Activated naive CD4-positive, alpha-beta T cell treated with Interleukin-2 at 50 U/mL for 16 hours (primary cell): Measurements from ENCODE around the gene FOXL2.
A peak's percentile ranks its signal among the peaks of the same experiment; 100 is the strongest.
"Not testable (repeated sequence)": the region's sequence is repeated elsewhere in the genome, so short reads cannot be mapped to it uniquely, and the experiment has no call there.

Experiments
- DNase-seq: peaks from one replicate; pipeline ENCODE4 v3.0.0-alpha.2; 2020

FOXL2 gene

GRCh38 chr3:138923531-138923994, 23.4 kb downstream of the FOXL2 start:
- peak; percentile 84 for DNase-seq

DNA sequence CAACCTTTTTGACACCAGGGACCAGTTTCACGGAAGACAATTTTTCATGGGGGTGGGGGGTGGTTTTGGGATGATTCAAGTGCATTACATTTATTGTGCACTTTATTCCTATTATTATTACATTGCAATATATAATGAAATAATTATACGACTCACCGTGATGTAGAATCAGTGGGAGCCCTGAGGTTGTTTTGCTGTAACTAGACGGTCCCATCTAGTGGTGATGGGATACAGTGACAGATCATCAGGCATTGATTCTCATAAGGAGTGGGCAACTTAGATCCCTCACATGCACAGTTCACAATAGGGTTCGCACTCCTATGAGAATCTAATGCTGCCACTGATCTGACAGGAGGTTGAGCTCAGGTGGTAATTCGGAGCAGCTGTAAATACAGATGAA, 24.5 kb downstream of the FOXL2 start:
- DNase-seq, result not testable (repeated sequence)

- DNase-seq, result no peak
Observed at GRCh38 chr3:138921316-138922292, 25.3 kb downstream of the FOXL2 start.

GRCh38 chr3:138919325-138919724, 27.6 kb downstream of the FOXL2 start:
- DNase-seq, result no peak

DNA sequence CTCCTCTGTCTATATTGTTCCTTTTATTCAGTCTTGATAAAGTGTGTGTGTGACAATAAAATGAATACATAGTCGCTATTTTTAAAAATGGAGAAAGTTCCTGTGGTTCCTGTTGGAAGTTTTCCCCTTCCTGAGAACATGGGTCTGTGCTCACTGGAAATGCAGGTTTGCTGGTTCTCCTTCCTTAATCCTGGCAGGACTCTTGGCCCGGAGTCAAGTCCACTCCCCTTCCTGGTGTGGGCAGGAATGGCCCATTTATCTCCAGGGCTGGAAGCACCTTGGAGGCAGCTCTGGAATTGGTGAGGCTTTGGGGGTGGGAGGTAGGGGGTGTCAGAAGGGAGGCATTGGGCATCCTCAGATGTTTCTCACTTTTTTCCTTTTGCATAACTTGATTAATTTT, 30.1 kb downstream of the FOXL2 start:
- no peak for DNase-seq

- peak; percentile 82 for DNase-seq
Observed at GRCh38 chr3:138915503-138916498, 31.1 kb downstream of the FOXL2 start.

GRCh38 chr3:138914870-138915502, 32.0 kb downstream of the FOXL2 start:
- DNase-seq, result no peak

GRCh38 chr3:138913766-138914165, 33.2 kb downstream of the FOXL2 start:
- DNase-seq, result no peak

DNA sequence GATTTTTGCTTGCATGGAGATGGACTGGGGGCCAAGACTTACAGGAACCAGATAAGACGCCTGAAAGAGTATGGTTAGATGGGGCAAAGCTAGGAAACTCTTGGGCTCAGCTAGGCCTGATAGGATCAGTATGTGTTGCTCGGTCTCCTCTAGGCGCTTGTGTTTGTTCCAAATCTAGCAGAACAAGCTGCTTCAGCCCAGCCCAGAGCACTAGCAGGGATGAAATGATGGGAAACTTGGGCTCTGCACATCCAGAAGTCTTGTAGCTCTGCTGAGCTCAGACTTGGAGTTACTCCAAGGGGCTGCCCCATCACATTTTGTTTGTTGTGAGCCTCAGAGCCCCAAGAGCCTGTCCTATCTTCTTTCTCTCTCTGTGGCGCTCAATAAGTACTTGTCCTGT, 34.7 kb downstream of the FOXL2 start:
- no peak for DNase-seq

- DNase-seq, result no peak
Observed at GRCh38 chr3:138911621-138912020, 35.3 kb downstream of the FOXL2 start.

DNA sequence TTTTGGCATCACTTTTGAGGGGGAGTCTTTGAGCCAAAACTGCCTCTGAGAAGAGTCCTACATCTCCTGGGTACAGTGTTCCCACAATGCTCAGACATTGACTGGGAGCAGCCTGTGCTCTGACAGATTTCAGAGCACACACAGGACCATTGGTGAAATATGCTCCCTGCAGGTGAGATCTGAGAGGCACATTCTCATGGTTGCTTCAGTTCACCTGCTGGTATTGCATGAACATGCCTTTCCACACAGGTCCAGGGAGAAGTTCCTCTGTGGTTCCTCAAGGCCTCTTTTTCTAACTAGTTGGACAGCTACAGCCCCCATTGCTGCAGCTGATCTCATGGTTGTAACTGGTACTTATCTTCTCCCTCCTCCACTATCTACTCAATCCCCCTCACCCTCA, 37.0 kb downstream of the FOXL2 start:
- no peak for DNase-seq

GRCh38 chr3:138908846-138909245, 38.1 kb downstream of the FOXL2 start:
- no peak for DNase-seq

GRCh38 chr3:138907539-138907938, 39.4 kb downstream of the FOXL2 start:
- DNase-seq, result no peak

DNA sequence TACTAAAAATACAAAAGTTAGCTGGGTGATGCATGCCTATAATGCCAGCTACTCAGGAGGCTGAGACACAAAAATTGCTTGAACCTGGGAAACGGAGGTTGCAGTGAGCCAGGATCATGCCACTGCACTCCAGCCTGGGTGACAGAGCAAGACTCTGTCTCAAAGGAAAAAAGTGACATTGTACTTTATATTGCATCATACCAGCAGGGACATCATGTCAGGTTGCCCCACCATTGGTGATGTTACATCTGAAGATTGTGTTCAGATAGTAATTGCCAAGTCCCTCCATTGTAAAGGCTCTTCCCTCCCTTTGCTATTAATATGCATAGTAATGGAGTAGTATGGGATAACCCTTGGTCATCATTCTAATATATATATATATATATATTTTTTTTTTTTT, 44.8 kb downstream of the FOXL2 start:
- no peak for DNase-seq

DNA sequence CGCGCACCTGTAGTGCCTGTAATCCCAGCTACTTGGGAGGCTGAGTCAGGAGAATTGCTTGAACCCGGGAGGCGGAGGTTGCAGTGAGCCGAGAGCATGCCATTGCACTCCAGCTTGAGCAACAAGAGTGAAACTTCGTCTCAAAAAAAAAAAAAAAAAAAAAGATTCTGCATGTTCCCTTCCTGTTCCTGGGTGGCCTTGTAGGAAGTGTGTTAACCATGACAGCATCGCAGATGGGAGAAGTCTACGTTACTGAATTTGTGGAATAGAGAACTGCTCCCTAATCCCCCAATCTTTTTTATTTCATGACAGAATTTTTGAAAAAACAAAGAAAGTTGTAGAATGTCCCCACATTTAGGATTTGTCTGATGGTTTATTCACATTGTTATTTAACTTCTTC, 45.4 kb downstream of the FOXL2 start:
- DNase-seq, result no peak

DNA sequence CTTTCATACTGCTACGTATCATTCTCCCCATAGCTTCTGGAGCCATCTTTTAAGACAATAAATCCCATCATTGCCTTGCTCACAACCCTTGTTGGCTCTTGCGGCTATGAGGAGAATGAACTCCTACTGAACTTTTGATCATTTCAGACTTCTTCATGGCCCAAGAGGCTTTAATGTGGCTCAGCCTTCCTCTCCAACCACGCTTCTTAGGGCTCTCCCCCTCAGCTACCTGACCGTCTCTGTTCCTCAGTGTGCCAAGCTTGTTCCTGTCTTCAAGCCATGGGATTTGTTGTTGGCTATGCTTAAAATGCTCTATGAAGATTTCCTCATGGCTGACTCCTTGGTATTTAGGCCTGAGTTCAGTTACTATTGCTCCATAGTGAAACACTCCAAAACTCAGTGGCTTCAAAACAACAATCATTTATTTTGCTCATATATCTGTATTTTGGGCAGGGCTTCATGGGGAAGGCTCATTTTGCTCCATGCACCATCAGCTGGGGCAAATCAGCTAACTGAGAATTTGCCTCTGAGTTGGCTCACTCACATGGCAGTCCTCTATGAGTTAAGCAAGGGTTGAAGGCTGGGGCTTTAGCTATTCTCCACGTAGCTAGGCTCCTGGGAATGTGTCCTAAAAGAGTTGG, 47.5 kb downstream of the FOXL2 start:
- no peak for DNase-seq

DNA sequence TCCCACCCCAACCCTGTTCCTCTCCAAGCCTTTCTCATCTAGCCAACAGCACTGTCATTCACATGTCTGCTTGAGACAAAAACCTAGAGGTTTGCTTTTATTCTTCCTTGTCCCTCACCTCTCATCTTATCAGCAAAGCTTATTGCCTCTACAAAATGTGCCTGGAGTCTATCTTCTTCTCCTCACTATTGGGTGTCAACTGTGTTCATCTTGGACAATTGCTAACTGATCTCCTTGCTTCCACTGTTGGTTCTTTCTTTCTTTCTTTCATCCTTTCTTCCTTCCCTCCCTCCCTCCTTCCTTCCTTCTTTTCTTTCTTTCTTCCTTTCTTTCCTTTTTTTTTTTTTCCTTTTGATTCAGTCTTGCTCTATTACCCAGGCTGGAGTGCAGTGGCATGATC, 48.2 kb downstream of the FOXL2 start:
- no peak for DNase-seq

DNA sequence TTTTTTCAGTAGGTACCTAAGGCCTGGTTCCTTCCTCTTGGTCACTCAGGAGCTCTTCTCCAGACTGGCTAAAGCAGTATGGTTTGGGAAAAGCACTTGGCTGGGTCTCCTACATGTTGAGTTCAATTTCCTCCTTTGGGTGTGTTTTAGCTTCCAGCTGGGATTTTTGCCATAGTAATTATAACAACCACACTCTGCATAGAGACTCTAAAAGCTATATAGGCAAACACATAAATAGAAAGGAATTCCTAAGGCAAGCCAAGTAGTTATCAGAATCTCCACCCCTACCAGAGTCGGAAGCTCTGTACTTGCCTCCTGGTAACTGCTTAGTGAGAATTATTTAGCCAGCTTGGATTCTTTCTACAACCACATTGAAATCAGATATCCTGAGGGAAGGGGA, 48.6 kb downstream of the FOXL2 start:
- no peak for DNase-seq
